PC-3 (cell line): ENCODE data around the gene ASIP.

ENCODE experiments used
- CTCF ChIP-seq: fragments of 300-600 bp; sonication (generic); conservative IDR thresholded peaks from 2 replicates; pipeline ENCODE4 v1.5.1; 2017; ENCODE audit warnings: antibody characterized with exemption, low read depth, mild to moderate bottlenecking, low read length
- EZH2 ChIP-seq: fragments of 300-600 bp; sonication (generic); IDR thresholded peaks from one replicate; pipeline ENCODE4 v1.6.1; 2017; ENCODE audit warnings: antibody characterized with exemption, mild to moderate bottlenecking, low read length; ENCODE audit not compliant: unreplicated experiment
- EZH2phosphoT487 ChIP-seq: fragments of 300-600 bp; sonication (generic); IDR thresholded peaks from 2 replicates; pipeline ENCODE4 v1.6.1; 2018; ENCODE audit warnings: mild to moderate bottlenecking, antibody characterized with exemption, low read length, borderline replicate concordance

- TF ChIP-seq CTCF (no peak), EZH2 (no peak), EZH2phosphoT487 (no peak)
Observed at GRCh38 chr20:34232494-34233087, 8.6 kb upstream of the ASIP start.
